WTC11 (cell line): ENCODE measurements around the gene RPA3.

Experiments
- CREM ChIP-seq: sonication (generic); formaldehyde crosslinking; IDR thresholded peaks from 2 replicates; pipeline ENCODE4 v1.8.1; 2022; ENCODE audit warnings: mild to moderate bottlenecking, missing genetic modification reagents, moderate library complexity
- CTCF ChIP-seq: fragments of 200-600 bp; IDR thresholded peaks from 2 replicates; pipeline ENCODE4 v1.8.0; 2022; ENCODE audit warnings: antibody characterized with exemption
- ESRRA ChIP-seq: sonication (generic); formaldehyde crosslinking; IDR thresholded peaks from 2 replicates; pipeline ENCODE4 v1.8.1; 2022; ENCODE audit warnings: mild to moderate bottlenecking, missing genetic modification reagents, borderline replicate concordance
- JAZF1 ChIP-seq: fragments of 250-450 bp; sonication (Bioruptor Pico); IDR thresholded peaks from 2 replicates; pipeline ENCODE4 v1.9.0; 2021; ENCODE audit warnings: moderate library complexity, mild to moderate bottlenecking, inconsistent platforms
- KAT7 ChIP-seq: sonication (generic); formaldehyde crosslinking; IDR thresholded peaks from 2 replicates; pipeline ENCODE4 v1.8.1; 2023; ENCODE audit warnings: missing genetic modification reagents, mild to moderate bottlenecking, borderline replicate concordance
- NR1H2 ChIP-seq: sonication (generic); formaldehyde crosslinking; IDR thresholded peaks from 2 replicates; pipeline ENCODE4 v1.9.0; 2021; ENCODE audit warnings: mild to moderate bottlenecking, moderate library complexity, missing genetic modification reagents
- SP1 ChIP-seq: sonication (generic); formaldehyde crosslinking; conservative IDR thresholded peaks from 2 replicates; pipeline ENCODE4 v1.8.1; 2022; ENCODE audit warnings: missing genetic modification reagents
- TEAD4 ChIP-seq: sonication (generic); formaldehyde crosslinking; IDR thresholded peaks from 2 replicates; pipeline ENCODE4 v1.8.0; 2022; ENCODE audit warnings: mild to moderate bottlenecking, missing genetic modification reagents
- TP53 ChIP-seq: sonication (generic); formaldehyde crosslinking; IDR thresholded peaks from 2 replicates; pipeline ENCODE4 v1.8.1; 2023; ENCODE audit warnings: mild to moderate bottlenecking, missing genetic modification reagents
- ZSCAN18 ChIP-seq: fragments of 250-450 bp; sonication (Bioruptor Pico); IDR thresholded peaks from 2 replicates; pipeline ENCODE4 v2.1.2; 2022; ENCODE audit warnings: mild to moderate bottlenecking, moderate library complexity
- TF ChIP-seq, protein P1 (sequence below): sonication (generic); formaldehyde crosslinking; IDR thresholded peaks from 2 replicates; pipeline ENCODE4 v1.8.1; 2023; ENCODE audit warnings: mild to moderate bottlenecking, missing genetic modification reagents, moderate library complexity
- TF ChIP-seq, protein P2 (sequence below): sonication (generic); formaldehyde crosslinking; IDR thresholded peaks from 2 replicates; pipeline ENCODE4 v1.8.1; 2022; ENCODE audit warnings: low read depth, mild to moderate bottlenecking, moderate library complexity, missing genetic modification reagents, borderline replicate concordance

- no peak for TF ChIP-seq CTCF
- TF ChIP-seq KAT7 (CRISPR knock-in tag) = no peak
- no peak for TF ChIP-seq SP1
- no peak for TF ChIP-seq TEAD4 (CRISPR knock-in tag)
- TF ChIP-seq ESRRA (CRISPR knock-in tag) = no peak
- TF ChIP-seq, protein P1, sequence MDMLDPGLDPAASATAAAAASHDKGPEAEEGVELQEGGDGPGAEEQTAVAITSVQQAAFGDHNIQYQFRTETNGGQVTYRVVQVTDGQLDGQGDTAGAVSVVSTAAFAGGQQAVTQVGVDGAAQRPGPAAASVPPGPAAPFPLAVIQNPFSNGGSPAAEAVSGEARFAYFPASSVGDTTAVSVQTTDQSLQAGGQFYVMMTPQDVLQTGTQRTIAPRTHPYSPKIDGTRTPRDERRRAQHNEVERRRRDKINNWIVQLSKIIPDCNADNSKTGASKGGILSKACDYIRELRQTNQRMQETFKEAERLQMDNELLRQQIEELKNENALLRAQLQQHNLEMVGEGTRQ (CRISPR knock-in tag) = no peak
- TF ChIP-seq TP53 (CRISPR knock-in tag) = no peak
- no peak for TF ChIP-seq ZSCAN18 (CRISPR knock-in tag)
- no peak for TF ChIP-seq NR1H2 (CRISPR knock-in tag)
- no peak for TF ChIP-seq JAZF1
- TF ChIP-seq, protein P2, sequence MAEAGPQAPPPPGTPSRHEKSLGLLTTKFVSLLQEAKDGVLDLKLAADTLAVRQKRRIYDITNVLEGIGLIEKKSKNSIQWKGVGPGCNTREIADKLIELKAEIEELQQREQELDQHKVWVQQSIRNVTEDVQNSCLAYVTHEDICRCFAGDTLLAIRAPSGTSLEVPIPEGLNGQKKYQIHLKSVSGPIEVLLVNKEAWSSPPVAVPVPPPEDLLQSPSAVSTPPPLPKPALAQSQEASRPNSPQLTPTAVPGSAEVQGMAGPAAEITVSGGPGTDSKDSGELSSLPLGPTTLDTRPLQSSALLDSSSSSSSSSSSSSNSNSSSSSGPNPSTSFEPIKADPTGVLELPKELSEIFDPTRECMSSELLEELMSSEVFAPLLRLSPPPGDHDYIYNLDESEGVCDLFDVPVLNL (CRISPR knock-in tag) = no peak
- no peak for TF ChIP-seq CREM
These were observed 36.5 kb downstream of the RPA3 start for GRCh38 chr7:7681936-7682329.
